Hematopoietic multipotent progenitor cell treated with erythropoietin and hydrocortisone succinate and interleukin-3 and kit ligand, for 17 days (in vitro differentiated cells): ENCODE results near the gene KLHL25.

Experiments used
- DNase-seq: peaks from one replicate; pipeline ENCODE4 v3.0.0-alpha.2; 2015; ENCODE audit warnings: low spot score

KLHL25 gene

DNA sequence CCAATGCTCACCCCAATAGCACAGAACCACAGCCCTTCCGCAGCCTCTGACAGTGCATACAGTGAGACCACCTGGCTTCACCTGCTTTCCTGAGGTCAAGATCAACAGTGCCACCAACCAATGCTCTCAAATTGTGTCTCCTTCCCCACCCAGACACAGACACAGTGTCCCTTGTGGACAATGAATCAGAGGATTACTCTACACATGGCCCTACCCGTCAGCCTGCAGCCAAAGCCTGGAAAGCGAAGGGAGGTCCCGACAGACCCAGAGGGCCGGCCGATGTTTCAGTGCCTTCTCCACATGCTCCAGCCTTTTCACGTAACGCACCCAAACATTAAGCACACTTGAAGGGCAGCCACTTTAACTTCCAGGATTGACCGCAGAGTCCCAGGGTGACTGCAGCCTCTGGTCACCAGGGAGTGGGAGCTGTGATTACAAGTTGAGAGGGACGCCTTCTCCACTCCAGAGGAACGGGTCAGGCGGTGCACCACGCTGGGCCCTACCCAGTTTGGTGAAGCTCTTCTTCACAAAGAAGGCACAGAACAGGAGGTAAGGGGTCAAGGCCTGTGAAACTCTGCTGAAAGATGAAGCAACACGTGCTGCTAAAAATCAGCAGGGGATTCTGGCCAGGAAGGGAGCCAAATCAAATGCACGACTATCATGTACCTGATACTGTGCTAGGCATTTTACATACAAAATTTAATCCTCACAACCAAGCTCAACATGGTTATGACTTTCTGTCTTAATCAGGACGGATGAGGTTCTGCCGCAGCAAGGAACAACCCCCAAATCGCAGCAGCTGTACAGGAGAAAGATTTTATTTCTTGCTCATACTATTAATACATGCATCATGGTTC is 17.2 kb downstream of the KLHL25 start:
- DNase-seq = no peak

DNA sequence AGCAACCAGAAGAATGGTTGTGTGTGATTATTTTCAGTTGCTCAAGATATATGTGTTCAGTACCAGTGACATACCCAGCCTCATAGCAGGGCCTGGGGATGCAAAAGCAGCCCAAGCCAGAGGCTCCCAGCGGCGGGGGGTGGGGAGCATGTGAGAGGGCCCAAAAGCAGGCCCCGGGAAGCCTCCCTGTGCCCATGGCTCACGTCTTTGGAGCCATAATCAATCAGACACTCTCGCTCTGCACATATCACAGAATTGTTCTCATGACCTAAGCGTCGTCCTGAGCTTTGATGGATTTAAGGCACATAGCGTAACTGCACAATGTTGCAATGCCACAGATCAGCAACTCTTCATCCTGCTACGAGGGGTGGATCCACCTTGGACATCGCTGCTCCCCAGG is 20.8 kb downstream of the KLHL25 start:
- no peak for DNase-seq

DNA sequence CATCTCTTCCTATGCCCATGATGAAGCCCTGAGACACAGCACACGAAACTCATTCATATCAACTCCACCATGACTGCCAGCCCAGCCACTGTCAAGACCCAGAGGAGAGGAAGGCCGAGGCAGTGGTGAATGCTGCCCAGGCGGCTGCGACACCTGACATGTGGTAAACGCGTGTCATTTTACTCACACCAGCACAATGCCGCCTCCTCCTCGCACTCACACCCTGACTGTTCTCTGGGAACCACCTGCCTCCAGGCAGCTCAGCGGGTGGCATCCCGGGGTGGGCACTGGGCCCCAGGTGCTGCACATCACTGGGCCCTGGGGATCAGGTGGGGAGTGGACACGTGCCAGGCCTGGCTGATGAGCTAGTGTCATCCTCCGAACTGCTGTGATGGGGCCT is 21.5 kb downstream of the KLHL25 start:
- DNase-seq = no peak

DNA sequence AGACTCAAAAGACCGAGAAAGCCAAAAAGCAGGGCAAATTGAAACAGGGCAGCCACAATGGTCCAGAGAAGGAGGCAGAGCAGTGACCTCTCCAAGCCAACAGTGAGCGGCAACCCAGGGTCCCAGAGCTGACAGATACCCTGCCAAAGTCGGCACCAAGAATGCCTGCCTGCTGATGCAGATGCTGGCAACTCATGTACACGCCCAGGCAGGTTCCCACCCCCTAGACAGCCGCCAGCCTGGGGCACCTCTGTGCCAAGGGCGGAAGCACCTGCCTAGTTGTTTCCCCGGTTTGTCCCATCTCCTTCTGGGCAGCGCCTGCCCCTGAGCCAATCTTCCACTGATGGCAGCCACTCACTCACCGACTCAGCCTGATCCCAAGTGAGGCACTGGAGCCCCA is 22.1 kb downstream of the KLHL25 start:
- DNase-seq = no peak

DNA sequence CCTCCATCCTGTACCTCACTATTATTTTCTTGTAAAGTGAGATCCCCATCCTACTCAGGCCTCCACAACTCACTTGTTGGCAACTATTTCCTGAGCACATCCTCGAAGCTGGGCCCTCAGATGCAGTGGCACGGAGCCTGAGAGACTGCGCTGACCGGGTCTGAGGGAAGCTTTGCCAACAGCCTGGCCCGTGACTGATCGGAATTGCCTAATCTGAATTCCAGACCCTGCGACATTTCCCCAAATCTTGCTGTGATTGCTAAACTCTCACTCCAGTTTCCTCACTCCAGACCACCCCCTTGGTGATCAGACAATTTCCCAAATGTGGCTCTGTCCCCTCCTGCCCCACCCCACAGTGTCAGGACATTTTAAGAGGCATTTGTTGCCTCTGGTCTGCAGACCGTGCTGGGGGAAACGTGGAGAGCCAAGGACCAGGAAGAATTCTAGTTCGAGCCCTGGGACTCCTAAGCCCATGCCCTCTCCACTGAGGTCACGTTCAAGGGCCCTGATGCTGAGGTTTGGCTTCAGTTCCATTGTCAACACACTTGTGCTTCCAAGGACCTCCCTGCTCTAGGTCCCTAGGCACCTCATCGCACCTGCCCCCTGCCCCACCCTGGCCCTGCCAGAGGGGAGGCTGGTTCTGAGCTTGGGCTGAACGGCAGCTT is 22.8 kb downstream of the KLHL25 start:
- no peak for DNase-seq

GRCh38 chr15:85771271-85771670 is 23.5 kb downstream of the KLHL25 start:
- DNase-seq = no peak

DNA sequence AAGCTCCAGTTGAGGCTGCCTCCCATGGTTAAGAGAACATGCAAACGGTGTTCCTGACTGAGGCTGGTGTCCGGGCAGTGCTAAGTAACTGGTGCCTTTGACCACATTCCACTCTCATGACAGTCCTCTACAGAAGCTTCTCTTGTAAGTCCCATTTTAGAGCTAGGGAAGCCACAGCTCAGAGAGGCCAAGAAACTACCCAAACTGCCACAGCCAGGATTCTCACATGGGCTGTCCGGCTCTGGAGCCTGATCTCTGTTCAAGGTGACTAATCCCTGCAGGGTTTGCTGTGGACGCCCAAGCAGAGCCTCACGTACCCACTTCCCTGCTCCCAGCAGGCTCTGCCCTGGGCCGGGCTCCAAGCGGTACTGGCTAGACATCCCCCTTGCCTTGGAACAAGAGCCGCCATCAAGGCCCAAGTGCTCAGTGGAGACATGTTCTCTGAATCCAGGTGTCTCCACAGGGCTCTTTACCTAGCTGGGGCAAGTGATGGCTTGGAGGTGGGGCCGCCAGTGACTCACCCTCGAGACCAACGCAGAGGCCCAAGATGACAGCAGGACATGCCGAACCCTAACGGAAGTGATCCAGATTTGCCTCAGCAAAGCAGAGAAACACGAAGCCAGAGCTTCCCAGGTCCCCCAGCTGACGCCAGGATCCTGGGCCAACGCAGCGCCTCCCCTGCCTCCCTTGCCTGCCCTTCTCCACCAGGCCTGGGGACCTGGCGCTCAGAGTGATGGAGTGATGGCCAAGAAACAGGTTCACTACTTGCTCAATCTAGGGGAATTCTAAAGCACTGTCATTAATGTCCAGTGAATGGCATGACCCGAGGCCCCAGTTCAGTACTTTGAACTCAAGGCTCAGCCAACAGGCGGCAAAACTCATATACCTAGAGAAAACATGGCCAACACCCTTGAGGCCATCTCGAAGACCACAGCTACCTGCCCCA is 24.4 kb downstream of the KLHL25 start:
- DNase-seq = no peak

DNA sequence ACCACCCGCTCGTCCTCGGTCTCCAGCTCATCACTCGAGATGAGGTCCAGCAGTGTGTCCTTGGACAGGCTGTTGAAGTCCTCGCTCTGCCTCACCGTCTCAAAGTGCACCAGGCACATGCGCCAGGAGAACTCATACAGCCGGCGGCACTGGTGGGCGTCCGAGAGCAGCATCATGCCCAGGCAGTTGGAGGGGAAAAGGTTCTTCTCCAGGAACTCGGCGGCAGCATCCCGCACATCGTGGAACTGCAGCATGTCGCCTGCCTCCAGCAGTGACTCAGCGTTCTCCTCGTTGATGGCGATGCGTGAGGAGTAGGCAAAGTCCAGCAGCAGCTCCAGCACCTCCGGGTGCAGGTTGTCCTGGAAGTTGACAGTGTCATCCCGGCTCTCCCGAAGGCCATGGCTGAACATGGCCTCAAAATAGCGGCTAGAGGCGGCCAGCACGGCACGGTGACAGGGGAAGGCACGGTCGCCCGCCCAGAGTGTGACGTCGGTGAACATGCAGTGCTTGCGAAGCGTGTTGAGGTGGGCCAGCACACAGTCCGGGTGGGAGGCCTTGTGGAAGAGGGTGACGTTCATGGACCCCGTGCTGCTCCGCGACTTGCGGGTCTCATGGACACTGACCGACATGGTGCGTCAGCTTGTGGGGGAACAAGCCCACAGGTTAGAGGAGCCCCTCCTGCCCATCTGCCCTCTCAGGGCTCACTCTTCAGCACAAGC is 25.4 kb downstream of the KLHL25 start:
- DNase-seq = no peak

- DNase-seq = no peak
Observed at GRCh38 chr15:85768595-85769168, 26.0 kb downstream of the KLHL25 start.

DNA sequence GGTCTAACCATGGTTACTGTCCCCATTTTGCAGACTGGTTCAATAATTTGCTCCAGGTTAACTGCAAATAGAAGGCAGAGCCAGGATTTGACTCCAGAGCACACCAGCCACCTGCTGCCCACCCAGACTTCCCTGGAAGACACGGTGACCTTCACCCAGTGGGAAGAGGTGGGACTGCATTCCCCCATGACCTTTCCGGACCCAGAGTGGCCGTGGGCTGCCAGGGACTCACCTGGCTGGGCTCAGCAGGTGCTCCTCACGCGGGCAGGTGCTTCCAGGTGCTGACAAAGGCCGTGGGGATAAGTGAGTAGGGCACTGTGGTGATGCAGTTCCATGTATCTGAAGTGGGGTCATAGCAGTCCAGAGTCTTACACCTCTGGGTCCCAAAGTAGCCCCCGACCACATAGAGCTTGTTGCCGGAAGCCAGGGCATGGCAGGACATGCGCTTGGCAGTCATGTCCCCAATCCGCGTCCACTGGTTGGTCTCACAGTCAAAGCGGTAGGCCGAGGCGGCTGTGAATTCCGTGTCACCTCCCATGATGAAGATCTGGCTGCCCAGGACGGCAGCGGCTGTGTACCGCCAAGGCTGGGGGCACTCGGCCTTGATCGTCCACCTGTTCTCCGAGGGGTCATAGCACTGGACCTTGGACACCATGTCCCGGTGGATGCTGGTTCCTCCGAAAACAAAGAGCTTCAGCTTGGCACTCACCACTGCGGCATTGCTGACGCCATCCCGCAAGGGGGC is 26.8 kb downstream of the KLHL25 start:
- no peak for DNase-seq

DNA sequence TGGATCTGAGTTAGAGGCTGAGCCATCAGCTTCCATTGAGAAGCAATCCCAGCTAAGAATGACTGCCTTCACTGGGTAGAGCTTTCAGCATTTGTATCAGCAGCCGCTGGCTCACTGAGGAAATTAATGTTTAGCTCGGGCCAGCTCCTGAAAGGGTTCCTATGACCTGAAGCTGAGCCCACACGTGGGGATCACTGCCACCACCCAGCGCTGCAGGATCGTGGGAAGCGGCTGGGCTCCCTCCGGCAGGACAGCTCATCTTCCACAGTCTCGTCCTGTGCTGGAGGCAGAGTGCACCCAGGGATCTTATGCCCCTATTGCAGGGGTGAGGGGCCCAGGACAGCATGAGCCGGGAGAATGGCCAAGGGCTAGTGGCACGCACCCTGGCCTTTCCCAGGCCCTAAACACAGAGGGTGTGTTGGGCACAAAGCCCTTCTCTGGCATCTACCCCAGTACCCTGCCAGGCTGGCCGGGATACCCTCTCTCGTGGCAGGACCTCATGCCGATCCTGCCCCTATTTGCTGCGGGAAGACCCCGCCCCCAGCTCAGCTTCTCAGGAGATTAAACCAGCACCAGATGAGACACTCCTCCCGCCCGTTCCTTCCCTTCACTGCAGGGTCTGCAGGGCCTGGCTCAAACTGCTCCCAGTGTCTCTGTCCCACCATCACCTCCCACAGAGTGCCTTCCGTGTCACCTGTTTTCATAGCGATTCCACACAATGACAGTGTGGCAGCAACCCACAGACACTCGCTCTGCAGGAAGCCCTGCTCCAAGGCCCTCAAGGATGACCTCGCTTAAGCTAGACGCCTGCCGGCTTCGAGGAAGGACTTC is 28.5 kb downstream of the KLHL25 start:
- DNase-seq = no peak

DNA sequence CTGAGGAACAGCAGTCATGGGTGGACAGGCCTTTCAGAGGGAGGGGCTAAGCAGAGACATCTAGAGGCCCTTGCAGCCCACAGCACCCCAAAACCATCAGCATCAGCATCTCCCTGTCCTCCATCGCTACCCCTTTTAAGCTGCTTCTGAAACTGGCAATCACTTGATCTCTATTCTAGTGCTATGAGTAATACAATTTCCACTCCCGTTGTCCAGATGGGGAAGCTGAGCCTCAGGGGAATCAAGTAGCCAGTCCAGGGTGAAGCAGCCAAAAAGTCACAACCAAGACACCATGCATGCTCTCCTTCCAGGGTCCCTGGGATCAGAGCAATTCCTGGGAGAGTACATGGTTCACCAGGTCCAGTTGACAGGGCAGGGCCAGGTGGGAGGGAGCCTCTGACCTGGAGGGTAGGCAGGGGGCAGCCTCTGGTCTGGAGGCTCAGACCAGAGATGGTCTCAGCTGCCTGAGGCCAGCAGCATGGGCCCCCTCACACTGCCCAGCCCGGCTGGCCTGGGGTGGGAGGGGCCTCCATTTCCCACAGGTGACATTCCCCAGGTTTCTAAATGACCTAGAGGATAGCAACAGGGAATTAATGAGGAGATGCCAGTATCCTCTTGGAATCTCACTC is 30.0 kb downstream of the KLHL25 start:
- DNase-seq = no peak

GRCh38 chr15:85763673-85764633 is 30.8 kb downstream of the KLHL25 start:
- DNase-seq = no peak

DNA sequence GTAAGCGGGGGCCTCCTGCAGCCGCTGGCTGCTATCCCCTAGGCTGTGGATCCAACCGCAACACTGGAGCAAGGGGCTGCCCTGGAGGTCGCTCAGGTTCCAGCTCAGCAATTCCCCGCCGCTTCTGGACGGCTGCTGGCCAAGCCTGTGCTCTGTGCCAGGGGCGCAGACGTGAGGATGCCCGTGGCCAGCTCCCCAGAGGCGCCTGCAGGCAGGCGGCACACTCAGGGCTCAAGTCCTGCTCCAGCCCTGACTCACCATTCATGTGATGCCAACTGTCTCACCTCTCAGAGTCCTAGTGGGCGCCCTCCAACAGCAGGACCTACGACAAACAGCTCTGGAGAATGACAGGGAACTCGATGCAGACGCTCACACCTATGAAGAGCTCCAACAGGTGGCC is 31.6 kb downstream of the KLHL25 start:
- no peak for DNase-seq

- DNase-seq = no peak
Observed at GRCh38 chr15:85762756-85763127, 32.0 kb downstream of the KLHL25 start.

- DNase-seq = no peak
Observed at GRCh38 chr15:85762039-85762755, 32.5 kb downstream of the KLHL25 start.

DNA sequence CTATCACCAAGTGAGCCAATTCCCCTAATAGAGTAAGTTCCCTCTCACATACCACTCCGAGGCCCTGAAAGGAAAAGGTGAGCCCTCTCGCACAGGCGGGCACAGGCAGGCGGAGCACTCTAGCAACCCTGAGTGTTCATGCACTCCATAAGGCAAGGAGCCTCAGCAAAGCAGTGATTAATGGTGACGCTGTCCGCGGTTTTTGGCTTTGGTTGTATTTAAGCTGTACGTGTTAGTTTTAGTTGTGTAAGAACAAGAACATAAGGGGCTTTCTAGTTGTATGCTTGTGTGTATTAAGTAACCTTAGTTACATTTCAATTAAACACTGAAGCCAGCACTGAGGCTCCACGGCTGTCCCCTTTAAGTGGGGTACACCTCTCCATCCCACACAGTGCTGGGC is 33.1 kb downstream of the KLHL25 start:
- DNase-seq = no peak
